Thyroid gland (tissue), 4 donors: ENCODE measurements around the gene AGBL4. TPM values are rescaled to one million over a fixed set of nuclear protein-coding genes. Genes with fewer than 3 reads are reported as not detected.

Experiments used
- DNase-seq, 2 donors: peaks; one replicate each; pipeline ENCODE4 v3.0.0-alpha.2; 2019
- H3K27ac ChIP-seq, 3 donors: fragments of 200-600 bp; sonication (generic); 1 replicate in 2 of 3; 2 replicates in 1 of 3; pipeline ENCODE4 v1.5.1; 2016 to 2019; ENCODE audit warnings: mild to moderate bottlenecking in 1 of 3, moderate library complexity in 1 of 3
- H3K27me3 ChIP-seq: fragments of 200-600 bp; sonication (generic); one replicate; pipeline ENCODE4 v1.5.1; 2019
- H3K36me3 ChIP-seq, 2 donors: fragments of 200-600 bp; sonication (generic); one replicate each; pipeline ENCODE4 v1.5.1; 2016 to 2019
- H3K4me1 ChIP-seq, 2 donors: fragments of 200-600 bp; sonication (generic); one replicate each; pipeline ENCODE4 v1.5.1; 2017 to 2019
- H3K4me3 ChIP-seq, 3 donors: fragments of 200-600 bp; sonication (generic); replicated peaks in 1 of 3; 1 replicate in 2 of 3; 2 replicates in 1 of 3; pipeline ENCODE4 v1.5.1; 2016; ENCODE audit warnings: mild to moderate bottlenecking in 1 of 3
- H3K9me3 ChIP-seq: fragments of 200-600 bp; sonication (generic); one replicate; pipeline ENCODE4 v1.5.1; 2017
- CTCF ChIP-seq, 6 experiments: fragments of 200-600 bp in 3 of 6; fragments of 450-650 bp in 3 of 6; sonication (generic) in 3 of 6; IDR thresholded peaks; one replicate each; pipeline ENCODE4 v1.5.1; 2016 to 2019; ENCODE audit warnings: antibody characterized with exemption in 6 of 6, mild to moderate bottlenecking in 2 of 6, inconsistent platforms in 1 of 6, moderate library complexity in 1 of 6
- POLR2A ChIP-seq, 2 donors: fragments of 450-650 bp; IDR thresholded peaks; one replicate each; pipeline ENCODE4 v1.6.1; 2017; ENCODE audit warnings: antibody characterized with exemption in 2 of 2, mild to moderate bottlenecking in 2 of 2, moderate library complexity in 1 of 2
- WGBS, 2 donors: methylation state at CpG; one replicate each; pipeline ENCODE4 v1.1.5; 2017; 5-methylcytosine and 5-hydroxymethylcytosine counted together
- intact Hi-C: fragments of 100-400 bp; cut with DNase I; formaldehyde crosslinking; loops from one replicate; pipeline ENCODE4 v1.15.1; 2023
- total RNA-seq, 4 donors: library from RNA; depleted of rRNA; stranded (reverse); fragments of >200 nt; gene quantifications; one replicate each; pipeline ENCODE4 v1.2.3, GENCODE V29; 2016

Gene AGBL4
- total RNA-seq, 4 donors from 2014 or later, result 2.1 to 6.0 (median 4.8) TPM

GRCh38 chr1:48659801-48660200 is 1364.0 kb downstream of the AGBL4 start:
- Histone ChIP-seq H3K36me3 (no peaks in the 10 kb centered on the region), H3K27ac (no peak overlapping the region), H3K27me3 (no peaks in the 10 kb centered on the region), H3K4me1 (no peaks in the 10 kb centered on the region), H3K4me3 (no peak overlapping the region), H3K9me3 (no peaks in the 10 kb centered on the region)
- TF ChIP-seq CTCF (IDR thresholded peaks at IDR 0.05) (no peak), POLR2A (IDR thresholded peaks at IDR 0.05) (no peak)
- no peak for DNase-seq
- WGBS, 2 donors, result 65 to 84% methylated on average over 6 of the region's 6 CpGs
- intact Hi-C loops, result no loop called here

GRCh38 chr1:48657413-48657812 is 1366.3 kb downstream of the AGBL4 start:
- Histone ChIP-seq H3K36me3 (no peaks in the 10 kb centered on the region), H3K4me1 (no peaks in the 10 kb centered on the region), H3K4me3 (no peak overlapping the region), H3K27ac (no peak overlapping the region), H3K27me3 (no peaks in the 10 kb centered on the region), H3K9me3 (no peaks in the 10 kb centered on the region)
- intact Hi-C loops, result no loop called here
- DNase-seq, result no peak
- 85 to 89% methylated on average over 4 of the region's 4 CpGs for WGBS, 2 donors
- TF ChIP-seq POLR2A (IDR thresholded peaks at IDR 0.05) (no peak), CTCF (IDR thresholded peaks at IDR 0.05) (no peak)

- peak; percentile 8 to 21 for DNase-seq
- no peak for TF ChIP-seq CTCF (IDR thresholded peaks at IDR 0.05)
- TF ChIP-seq POLR2A (IDR thresholded peaks at IDR 0.05), result no peak
- Histone ChIP-seq H3K27me3 (no peaks in the 10 kb centered on the region), H3K36me3 (no peaks in the 10 kb centered on the region), H3K4me3 (no peak overlapping the region), H3K27ac (no peak overlapping the region), H3K9me3 (no peaks in the 10 kb centered on the region), H3K4me1 (no peaks in the 10 kb centered on the region)
- 75 to 81% methylated on average over 8 of the region's 8 CpGs for WGBS, 2 donors
- intact Hi-C loops, result no loop called here
Measured at GRCh38 chr1:48654606-48655210, 1369.0 kb downstream of the AGBL4 start.

GRCh38 chr1:48652334-48652733 is 1371.4 kb downstream of the AGBL4 start:
- H3K4me3 ChIP-seq, result no peak overlapping the region
- no peaks in the 10 kb centered on the region for H3K9me3 ChIP-seq
- no peak for DNase-seq
- no peaks in the 10 kb centered on the region for H3K36me3 ChIP-seq
- WGBS, 2 donors, result 94 to 97% methylated on average over 6 of the region's 6 CpGs
- no peaks in the 10 kb centered on the region for H3K27me3 ChIP-seq
- no peak for TF ChIP-seq CTCF (IDR thresholded peaks at IDR 0.05)
- no peak for TF ChIP-seq POLR2A (IDR thresholded peaks at IDR 0.05)
- intact Hi-C loops, result no loop called here
- no peaks in the 10 kb centered on the region for H3K4me1 ChIP-seq
- H3K27ac ChIP-seq, result no peak overlapping the region

- Histone ChIP-seq H3K36me3 (no peaks in the 10 kb centered on the region), H3K4me3 (no peak overlapping the region), H3K27ac (no peak overlapping the region), H3K27me3 (no peaks in the 10 kb centered on the region), H3K9me3 (no peaks in the 10 kb centered on the region), H3K4me1 (no peaks in the 10 kb centered on the region)
- WGBS, 2 donors, result 94 to 98% methylated on average over 3 of the region's 3 CpGs
- intact Hi-C loops, result no loop called here
- no peak for TF ChIP-seq CTCF (IDR thresholded peaks at IDR 0.05)
- TF ChIP-seq POLR2A (IDR thresholded peaks at IDR 0.05), result no peak
- DNase-seq, result no peak
Measured at GRCh38 chr1:48649880-48650279, 1373.9 kb downstream of the AGBL4 start.
